ENCODE data around the gene EFNB3.

The EFNB3 gene

GRCh38 chr17:7701681-7702080, 3.3 kb upstream of the EFNB3 start:
- no peak overlapping the region for H3K4me3 ChIP-seq (ENCODE audit: low read length)
- DNase-seq (ENCODE audit: low read depth) = no peak
- no peak for TF ChIP-seq CTCF (IDR thresholded peaks at IDR 0.05; ENCODE audit: insufficient read depth, low read depth, low read length, missing control alignments)

- TF ChIP-seq CTCF (IDR thresholded peaks at IDR 0.05; ENCODE audit: insufficient read depth, low read depth, low read length, missing control alignments) = no peak
- no peak for DNase-seq (ENCODE audit: low read depth)
- no peak overlapping the region for H3K4me3 ChIP-seq (ENCODE audit: low read length)
Measured at GRCh38 chr17:7702776-7703175, 2.2 kb upstream of the EFNB3 start.

GRCh38 chr17:7703584-7704479, 1.2 kb upstream of the EFNB3 start:
- no peak overlapping the region for H3K4me3 ChIP-seq (ENCODE audit: low read length)
- peak; percentile 69 for DNase-seq (ENCODE audit: low read depth)
- no peak for TF ChIP-seq CTCF (IDR thresholded peaks at IDR 0.05; ENCODE audit: insufficient read depth, low read depth, low read length, missing control alignments)

GRCh38 chr17:7705269-7706255, 560 bp downstream of the EFNB3 start:
- peak overlapping the region; percentile 46 for H3K4me3 ChIP-seq (ENCODE audit: low read length)
- TF ChIP-seq CTCF (IDR thresholded peaks at IDR 0.05; ENCODE audit: insufficient read depth, low read depth, low read length, missing control alignments) = no peak
- DNase-seq (ENCODE audit: low read depth) = no peak

- no peak for TF ChIP-seq CTCF (IDR thresholded peaks at IDR 0.05; ENCODE audit: insufficient read depth, low read depth, low read length, missing control alignments)
- no peak for DNase-seq (ENCODE audit: low read depth)
- H3K4me3 ChIP-seq (ENCODE audit: low read length) = no peak overlapping the region
Measured at GRCh38 chr17:7706631-7707354, 1.8 kb downstream of the EFNB3 start.

- H3K4me3 ChIP-seq (ENCODE audit: low read length) = no peak overlapping the region
- no peak for DNase-seq (ENCODE audit: low read depth)
- no peak for TF ChIP-seq CTCF (IDR thresholded peaks at IDR 0.05; ENCODE audit: insufficient read depth, low read depth, low read length, missing control alignments)
Measured at GRCh38 chr17:7707446-7707845, 2.4 kb downstream of the EFNB3 start.

Measured in epithelial cell of esophagus (primary cell).